ENCODE results near the gene SNRPA.

GRCh38 chr19:40737102-40737644, 13.8 kb upstream of the SNRPA start:
- no peak for TF ChIP-seq CTCF (optimal IDR thresholded peaks at IDR 0.05 in 1 of 3, IDR thresholded peaks at IDR 0.05 in 1 of 3, conservative IDR thresholded peaks at IDR 0.05 in 1 of 3; ENCODE audit: extremely low read depth in 1 of 3, insufficient read depth in 2 of 3, low read length in 3 of 3)
- no peak for TF ChIP-seq EZH2 (IDR thresholded peaks at IDR 0.05; ENCODE audit: low read length)

All from keratinocyte (primary cell).